D721Med (cell line): Measurements from ENCODE around the gene CERS3.
"Not testable (repeated sequence)": the region's sequence is repeated elsewhere in the genome, so short reads cannot be mapped to it uniquely, and the experiment has no call there.

Experiments
- DNase-seq: peaks from one replicate; pipeline ENCODE4 v3.0.0; 2011; ENCODE audit warnings: low spot score; ENCODE audit not compliant: insufficient read length
- FAIRE-seq: peaks from 2 replicates; lab custom pipeline; 2011; peaks lifted over from hg19 to GRCh38; lab: Jason Lieb, UNC
- CTCF ChIP-seq: IDR thresholded peaks from 2 replicates; pipeline ENCODE4 v1.5.1; 2012; ENCODE audit warnings: mild to moderate bottlenecking, control low read depth; ENCODE audit not compliant: insufficient read depth; ENCODE audit errors: missing control alignments

The CERS3 gene

GRCh38 chr15:100461049-100461448 lies 67.7 kb downstream of the CERS3 start:
- FAIRE-seq, result no peak
- TF ChIP-seq CTCF, result no peak
- DNase-seq, result no peak

- TF ChIP-seq CTCF, result no peak
- FAIRE-seq, result no peak
- no peak for DNase-seq
Measured at GRCh38 chr15:100457201-100457600, 71.5 kb downstream of the CERS3 start.

GRCh38 chr15:100454148-100454547 lies 74.6 kb downstream of the CERS3 start:
- FAIRE-seq (no peak), DNase-seq (no peak)
- no peak for TF ChIP-seq CTCF

- DNase-seq (no peak), FAIRE-seq (no peak)
- no peak for TF ChIP-seq CTCF
Measured at GRCh38 chr15:100448481-100448880, 80.3 kb downstream of the CERS3 start.

GRCh38 chr15:100441063-100441462 lies 87.7 kb downstream of the CERS3 start:
- FAIRE-seq, DNase-seq: not testable (repeated sequence)

GRCh38 chr15:100439514-100439913 lies 89.2 kb downstream of the CERS3 start:
- DNase-seq, result no peak
- TF ChIP-seq CTCF, result no peak
- no peak for FAIRE-seq

- FAIRE-seq, result no peak
- TF ChIP-seq CTCF, result no peak
- DNase-seq, result no peak
Measured at GRCh38 chr15:100438570-100438969, 90.2 kb downstream of the CERS3 start.

- FAIRE-seq, result no peak
- TF ChIP-seq CTCF, result no peak
- no peak for DNase-seq
Measured at GRCh38 chr15:100437261-100437660, 91.5 kb downstream of the CERS3 start.
